Measurements from ENCODE around the gene HSPBP1. TPM values are rescaled to one million over a fixed set of nuclear protein-coding genes. Genes with fewer than 3 reads are reported as not detected.
A peak's percentile ranks its signal among the peaks of the same experiment; 100 is the strongest.

The HSPBP1 gene
- total RNA-seq, 1 experiment from 2014 or later, result 77.4 TPM

- no peak for DNase-seq (ENCODE audit: low read depth)
Observed at GRCh38 chr19:55256562-55257460, 23.1 kb downstream of the HSPBP1 start.

DNA sequence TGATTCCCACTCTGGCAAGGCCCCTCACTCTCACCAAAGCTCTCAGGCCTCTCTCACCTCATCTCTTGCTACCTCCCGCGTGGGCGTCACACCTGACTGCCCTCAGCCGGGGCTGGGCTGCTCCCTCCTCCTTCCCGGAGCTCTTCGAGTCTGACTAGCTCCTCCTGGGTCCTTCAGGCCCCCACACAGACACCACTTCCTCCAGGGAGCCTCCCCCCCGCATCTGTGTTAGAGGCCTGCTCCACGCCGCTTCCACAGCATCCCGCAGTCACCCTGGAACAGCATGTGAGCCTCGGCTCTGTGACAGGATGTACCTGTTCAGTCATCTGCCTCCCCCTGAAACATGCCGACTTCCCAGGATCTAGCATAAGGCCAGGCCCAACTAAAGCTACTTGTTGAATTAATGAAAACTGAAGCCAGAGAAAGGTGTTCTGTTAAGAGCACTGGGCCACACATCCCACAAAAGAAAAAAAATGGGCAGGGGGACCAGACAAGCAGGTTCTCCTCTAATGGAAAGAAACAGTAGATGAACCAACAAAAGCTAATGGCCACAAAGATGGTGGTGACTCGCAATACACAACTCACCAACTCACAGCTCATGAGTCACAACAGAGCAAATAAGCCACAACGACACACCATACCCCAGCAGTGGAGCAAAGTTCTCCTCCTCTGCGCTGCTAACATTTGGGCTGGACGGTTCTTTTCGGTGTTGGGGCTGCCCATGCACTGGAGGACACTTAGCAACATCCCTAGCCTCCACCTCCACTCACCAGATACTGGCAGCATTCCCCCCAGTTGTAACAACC, 24.1 kb downstream of the HSPBP1 start:
- DNase-seq (ENCODE audit: low read depth), result peak; percentile 49

DNA sequence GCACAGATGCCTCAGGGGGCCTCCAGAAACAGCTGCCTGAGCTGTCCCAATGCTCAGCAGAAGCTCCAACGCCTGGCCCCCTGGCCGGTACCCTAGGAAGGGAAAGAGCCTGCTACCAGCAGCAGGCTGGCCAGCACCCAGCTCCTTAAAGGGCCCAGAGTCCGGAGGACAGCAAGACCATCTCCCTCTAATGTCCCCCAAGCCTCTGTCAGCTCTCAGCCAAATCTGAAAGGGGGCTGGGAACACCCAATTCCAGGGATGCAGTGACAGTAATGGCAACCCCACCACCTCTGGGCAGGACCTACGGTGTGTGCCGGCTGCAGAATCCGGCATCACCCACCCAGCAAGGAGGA, 25.3 kb downstream of the HSPBP1 start:
- DNase-seq (ENCODE audit: low read depth), result no peak

DNA sequence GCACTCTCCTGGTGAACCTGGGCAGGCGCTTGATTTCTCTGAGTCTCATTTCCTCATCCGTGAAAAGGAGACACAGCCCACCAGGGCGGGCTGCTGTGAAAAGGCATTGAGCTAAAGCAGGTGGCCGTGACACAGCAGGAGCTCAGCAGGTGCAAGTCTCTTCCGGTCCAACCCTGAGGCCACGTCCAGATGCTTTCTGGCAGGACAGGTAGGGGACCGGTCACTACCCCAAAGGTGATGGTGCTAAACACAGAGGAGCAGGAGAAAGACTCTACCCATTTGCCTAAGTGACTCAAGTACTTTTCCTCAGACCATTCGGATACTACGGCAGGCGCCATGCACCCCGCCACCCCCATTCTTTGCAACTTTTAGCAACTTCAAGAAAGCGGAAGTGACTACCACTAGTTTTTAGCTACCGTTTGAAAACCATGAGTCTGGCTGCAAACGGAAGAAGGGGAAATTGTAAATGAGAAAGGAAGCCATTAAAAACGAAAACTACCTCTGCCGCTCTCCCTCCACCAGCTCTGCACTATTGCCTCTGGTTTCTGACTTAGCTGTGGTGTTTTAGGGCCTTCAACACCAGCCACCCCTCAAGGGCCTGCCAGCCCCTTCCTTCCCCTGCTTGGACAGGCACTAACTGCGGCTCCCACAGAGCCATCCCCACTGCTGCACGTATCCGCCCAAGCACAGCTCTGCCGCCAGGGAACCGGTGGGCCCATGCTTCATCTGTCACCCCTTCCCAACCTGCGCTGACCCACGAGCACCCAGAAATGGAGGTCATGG, 25.9 kb downstream of the HSPBP1 start:
- DNase-seq (ENCODE audit: low read depth), result no peak

DNA sequence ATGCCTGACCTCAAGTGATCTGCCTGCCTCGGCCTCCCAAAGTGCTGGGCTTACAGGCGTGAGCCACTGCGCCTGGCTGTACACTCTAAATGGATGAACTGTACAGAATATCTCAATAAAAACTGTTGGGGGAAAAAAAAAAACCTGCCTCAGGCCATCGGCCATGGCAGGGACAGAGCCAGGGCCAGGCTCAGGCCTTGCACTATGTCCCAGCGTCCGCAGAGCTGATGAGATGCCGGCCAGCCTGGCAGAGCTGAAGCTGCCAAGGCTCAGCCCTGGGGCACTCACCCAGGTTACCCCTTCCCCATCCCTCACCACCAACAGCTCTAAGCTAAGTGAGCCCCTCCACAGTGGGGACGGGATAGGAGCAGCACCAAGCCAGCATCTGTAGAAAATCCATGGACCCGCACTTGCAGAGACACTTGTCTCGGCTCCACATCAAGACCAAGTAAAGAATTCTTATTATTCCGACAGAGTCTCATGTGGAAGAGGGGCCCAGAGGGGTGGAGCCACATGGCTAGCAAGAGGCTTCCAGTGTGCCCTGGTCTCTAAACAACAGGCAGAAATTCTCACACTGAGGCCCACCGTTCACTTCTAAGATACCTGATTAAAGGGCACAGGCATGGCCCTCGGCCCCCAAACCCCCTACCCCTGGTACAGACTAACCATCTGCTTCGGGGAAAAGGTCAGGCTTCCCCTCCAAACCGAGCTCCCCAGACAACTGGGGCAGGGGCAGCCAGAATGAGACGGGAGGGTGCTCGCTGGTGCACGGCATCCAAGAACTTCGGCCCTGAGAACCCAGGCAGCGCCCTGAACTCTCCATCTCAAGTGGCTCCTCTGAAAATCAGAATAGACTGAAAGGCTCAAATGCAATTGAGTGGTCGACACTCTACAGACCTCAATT, 26.9 kb downstream of the HSPBP1 start:
- no peak for DNase-seq (ENCODE audit: low read depth)

GRCh38 chr19:55251341-55252081, 28.4 kb downstream of the HSPBP1 start:
- peak; percentile 77 for DNase-seq (ENCODE audit: low read depth)

- DNase-seq (ENCODE audit: low read depth), result no peak
Observed at GRCh38 chr19:55250262-55251036, 29.5 kb downstream of the HSPBP1 start.

DNA sequence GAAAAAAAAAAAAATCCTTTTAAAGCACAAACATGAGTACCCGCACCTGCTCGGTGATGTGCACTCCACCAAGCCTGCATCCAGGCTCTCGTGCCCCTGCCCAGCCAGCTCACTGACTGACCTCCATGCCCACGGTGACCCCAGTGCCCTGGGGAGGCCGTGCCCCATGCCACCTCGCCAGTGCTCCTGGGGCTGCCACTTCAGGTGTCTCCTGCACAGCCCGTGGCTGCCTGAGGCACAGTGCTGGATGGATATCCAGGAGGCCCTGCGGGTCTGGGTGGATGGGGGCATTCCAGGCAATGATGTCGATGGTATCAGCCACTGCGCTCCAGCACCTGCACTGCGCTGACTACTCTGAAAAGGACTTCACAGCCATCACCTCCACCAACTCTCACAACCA, 30.1 kb downstream of the HSPBP1 start:
- DNase-seq (ENCODE audit: low read depth), result no peak

- DNase-seq (ENCODE audit: low read depth), result no peak
Observed at GRCh38 chr19:55248704-55249103, 31.2 kb downstream of the HSPBP1 start.

GRCh38 chr19:55248166-55248675, 31.7 kb downstream of the HSPBP1 start:
- no peak for DNase-seq (ENCODE audit: low read depth)

DNA sequence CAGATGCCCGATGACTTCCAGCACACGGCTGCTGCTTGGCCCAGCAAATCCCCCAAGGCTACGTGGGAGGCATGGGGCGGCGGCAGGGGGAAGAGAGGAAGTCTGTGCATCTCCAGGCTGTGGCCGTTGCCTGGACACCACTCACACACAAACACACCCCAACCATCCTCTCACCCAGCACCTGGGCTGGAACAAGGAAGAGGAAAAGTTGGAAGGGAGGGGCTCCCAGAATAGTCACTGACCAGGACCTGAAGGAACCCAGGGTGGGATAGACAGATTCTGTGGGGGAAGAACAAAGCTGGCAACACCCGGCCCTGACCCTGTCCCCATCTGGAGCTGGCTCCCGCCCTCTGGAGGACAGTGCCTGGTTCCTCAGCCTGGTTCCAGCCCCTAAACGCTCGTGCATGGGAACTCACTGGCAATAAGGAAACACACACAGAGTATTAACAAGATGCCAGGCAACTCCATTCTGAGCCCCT, 32.2 kb downstream of the HSPBP1 start:
- DNase-seq (ENCODE audit: low read depth), result peak; percentile 43

DNA sequence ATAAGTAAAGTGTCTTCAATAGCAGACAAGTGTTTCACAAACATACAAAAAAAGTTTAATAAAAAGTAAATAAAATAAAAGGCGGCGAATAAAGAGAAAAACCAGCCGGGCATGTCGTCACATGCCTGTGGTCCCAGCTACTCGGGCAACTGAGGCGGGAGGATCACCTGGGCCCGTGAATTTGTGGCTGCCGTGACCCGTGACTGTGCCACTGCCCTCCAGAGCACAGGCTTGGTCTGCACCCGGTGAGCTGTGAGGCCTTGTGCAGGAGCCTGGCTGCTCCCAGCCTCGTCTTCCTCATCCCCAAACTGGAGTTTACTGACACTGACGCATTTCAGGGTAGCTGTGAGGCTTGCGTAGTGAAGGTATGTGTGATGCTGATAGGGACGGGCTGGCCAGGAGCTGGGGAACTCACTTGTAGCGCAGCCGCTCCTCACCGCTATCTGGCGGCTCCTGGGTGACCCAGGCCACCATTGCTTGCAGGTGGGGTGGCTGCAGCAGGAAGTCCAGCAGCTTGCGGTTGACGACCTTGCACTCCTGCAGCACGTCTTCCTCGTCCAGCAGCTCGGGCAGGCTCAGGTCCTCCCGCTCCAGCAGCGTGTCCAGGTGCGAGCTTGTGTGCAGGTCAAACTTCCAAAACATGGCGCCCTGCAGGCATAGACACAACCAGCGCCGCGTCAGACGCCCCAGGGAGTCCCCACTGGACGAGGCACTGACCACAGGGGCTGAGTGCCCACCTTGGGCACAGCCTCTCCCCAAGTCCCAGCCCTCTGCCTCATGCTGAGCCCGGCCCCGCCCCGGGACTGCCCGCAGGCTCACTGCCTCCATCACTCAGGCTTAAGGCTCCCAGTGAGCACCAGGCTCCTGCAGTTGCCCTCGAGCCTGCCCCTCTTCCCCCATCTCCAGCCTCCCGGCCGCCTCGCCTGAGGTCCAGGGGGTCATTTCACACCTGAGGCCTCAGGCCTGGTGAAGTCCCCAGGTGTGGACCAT, 33.2 kb downstream of the HSPBP1 start:
- DNase-seq (ENCODE audit: low read depth), result no peak

DNA sequence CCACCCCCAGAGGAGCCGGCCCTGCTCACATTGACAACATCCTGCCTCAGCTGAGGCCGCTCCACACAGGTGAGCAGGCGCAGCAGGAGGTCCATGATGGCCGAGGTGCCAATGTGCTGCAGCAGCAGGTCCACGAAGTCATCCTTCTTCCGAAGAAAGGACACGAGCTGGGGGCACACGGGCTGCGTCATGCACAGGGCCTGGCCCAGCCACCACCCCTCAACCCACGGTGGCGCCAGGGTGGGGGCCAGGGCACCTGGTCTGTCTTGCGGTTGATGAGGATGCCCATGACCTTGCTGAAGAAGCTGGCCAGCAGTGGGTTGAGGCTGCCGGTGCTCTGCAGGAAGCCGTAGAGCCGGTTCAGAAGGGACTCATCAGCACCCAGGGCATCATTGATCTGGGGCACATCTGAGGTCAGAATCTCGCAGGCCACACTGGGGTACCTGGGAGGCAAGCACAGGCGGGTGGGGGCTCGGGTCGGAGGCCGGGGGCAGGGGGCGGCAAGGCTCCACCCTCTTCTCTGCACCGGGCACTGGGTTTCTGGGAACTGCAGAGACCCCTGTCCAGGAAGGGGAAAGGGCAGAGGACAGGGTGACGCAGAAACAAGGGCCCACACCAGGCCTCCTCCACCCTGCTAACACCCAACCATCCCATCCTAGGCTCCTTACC, 34.5 kb downstream of the HSPBP1 start:
- no peak for DNase-seq (ENCODE audit: low read depth)

DNA sequence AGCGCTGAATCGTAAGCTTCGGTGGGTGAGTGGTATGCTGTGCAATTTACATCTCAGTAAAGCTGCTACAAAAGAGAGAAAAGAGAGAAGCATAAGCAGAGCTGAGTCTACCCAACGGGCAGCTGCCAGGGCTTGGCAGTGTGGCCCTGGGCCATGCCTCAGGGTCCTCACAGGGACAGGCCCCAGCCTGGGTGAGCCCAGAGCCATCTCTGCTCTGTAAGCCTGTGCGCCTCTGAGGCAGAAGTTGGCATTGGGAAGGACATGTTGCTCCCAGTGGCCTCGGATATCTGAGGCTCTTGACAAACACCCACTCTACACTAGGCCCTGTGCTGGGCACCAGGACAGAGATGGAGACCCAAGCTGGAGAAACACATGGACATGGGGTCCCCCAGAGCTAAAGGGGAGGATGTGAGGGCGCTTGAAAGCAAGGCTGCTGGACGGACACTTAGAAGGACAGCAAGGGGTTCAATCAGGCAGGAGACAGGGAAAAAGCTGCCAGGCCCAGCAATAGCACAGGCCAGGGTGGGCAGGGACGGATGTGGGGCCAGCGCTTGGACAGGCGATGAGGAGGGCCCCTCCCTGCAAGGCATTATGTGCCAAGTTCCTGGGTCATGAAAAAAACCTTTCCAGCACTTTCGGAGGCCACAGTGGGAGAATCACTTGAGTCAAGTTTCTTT, 35.8 kb downstream of the HSPBP1 start:
- DNase-seq (ENCODE audit: low read depth), result no peak

GRCh38 chr19:55242517-55242916, 37.4 kb downstream of the HSPBP1 start:
- no peak for DNase-seq (ENCODE audit: low read depth)

- DNase-seq (ENCODE audit: low read depth), result no peak
Observed at GRCh38 chr19:55241935-55242464, 37.9 kb downstream of the HSPBP1 start.
